Measurements from ENCODE around the gene SHISA8.
"Not testable (repeated sequence)": the region's sequence is repeated elsewhere in the genome, so short reads cannot be mapped to it uniquely, and the experiment has no call there.

The SHISA8 gene

GRCh38 chr22:41880653-41881052, 34.2 kb downstream of the SHISA8 start:
- no peak for TF ChIP-seq CTCF (conservative IDR thresholded peaks at IDR 0.05; ENCODE audit: low read length)
- H3K4me3 ChIP-seq (ENCODE audit: low read length): no peak overlapping the region

GRCh38 chr22:41876675-41877074, 38.2 kb downstream of the SHISA8 start:
- no peak for TF ChIP-seq CTCF (conservative IDR thresholded peaks at IDR 0.05; ENCODE audit: low read length)
- no peak for DNase-seq (ENCODE audit: low read depth)
- no peak overlapping the region for H3K4me3 ChIP-seq (ENCODE audit: low read length)

More at GRCh38 chr22:41880653-41881052, 34.2 kb downstream of the SHISA8 start:
- DNase-seq (ENCODE audit: low read depth): no peak

GRCh38 chr22:41876275-41876674, 38.6 kb downstream of the SHISA8 start:
- DNase-seq (ENCODE audit: low read depth): peak; percentile 43
- no peak overlapping the region for H3K4me3 ChIP-seq (ENCODE audit: low read length)
- no peak for TF ChIP-seq CTCF (conservative IDR thresholded peaks at IDR 0.05; ENCODE audit: low read length)

GRCh38 chr22:41875531-41876270, 39.2 kb downstream of the SHISA8 start:
- no peak for TF ChIP-seq CTCF (conservative IDR thresholded peaks at IDR 0.05; ENCODE audit: low read length)

GRCh38 chr22:41874090-41874489, 40.8 kb downstream of the SHISA8 start:
- H3K4me3 ChIP-seq (ENCODE audit: low read length): no peak overlapping the region
- no peak for TF ChIP-seq CTCF (conservative IDR thresholded peaks at IDR 0.05; ENCODE audit: low read length)
- DNase-seq (ENCODE audit: low read depth): no peak

More at GRCh38 chr22:41875531-41876270, 39.2 kb downstream of the SHISA8 start:
- no peak for DNase-seq (ENCODE audit: low read depth)
- no peak overlapping the region for H3K4me3 ChIP-seq (ENCODE audit: low read length)

- H3K4me3 ChIP-seq (ENCODE audit: low read length): no peak overlapping the region
- no peak for DNase-seq (ENCODE audit: low read depth)
- TF ChIP-seq CTCF (conservative IDR thresholded peaks at IDR 0.05; ENCODE audit: low read length): no peak
Observed at GRCh38 chr22:41873391-41873790, 41.5 kb downstream of the SHISA8 start.

- no peak for TF ChIP-seq CTCF (conservative IDR thresholded peaks at IDR 0.05; ENCODE audit: low read length)
- DNase-seq (ENCODE audit: low read depth): no peak
Observed at GRCh38 chr22:41870786-41871185, 44.1 kb downstream of the SHISA8 start.

GRCh38 chr22:41870081-41870480, 44.8 kb downstream of the SHISA8 start:
- not testable (repeated sequence) for DNase-seq (ENCODE audit: low read depth); H3K4me3 ChIP-seq (ENCODE audit: low read length)

More at GRCh38 chr22:41870786-41871185, 44.1 kb downstream of the SHISA8 start:
- no peak overlapping the region for H3K4me3 ChIP-seq (ENCODE audit: low read length)
